H1 (cell line): ENCODE data around the gene SIN3B. TPM values are rescaled to one million over a fixed set of nuclear protein-coding genes. Genes with fewer than 3 reads are reported as not detected.

Experiments used
- CTCF ChIA-PET: fragments of 300-600 bp; sonication (Branson Sonifier 250); formaldehyde crosslinking; loops from one replicate; lab custom pipeline; 2021; ENCODE audit not compliant: partially characterized antibody; lab: Charles Lee
- POLR2A ChIA-PET: fragments of 300-600 bp; sonication (Branson Sonifier 250); formaldehyde crosslinking; loops from one replicate; lab custom pipeline; 2021; ENCODE audit warnings: inconsistent platforms; ENCODE audit not compliant: partially characterized antibody; lab: Charles Lee
- DNase-seq, 2 experiments: peaks; one replicate each; pipeline versions ENCODE4 v3.0.0 to v3.0.0-alpha.2; 2010 to 2022; ENCODE audit warnings: low spot score in 2 of 2, low read depth in 1 of 2, mixed read lengths in 1 of 2
- FAIRE-seq: peaks from 2 replicates; lab custom pipeline; 2011; peaks lifted over from hg19 to GRCh38; lab: Jason Lieb, UNC
- H2AFZ ChIP-seq: 2 replicates; pipeline ENCODE4 v1.8.1; 2012; ENCODE audit warnings: low read length, inconsistent platforms
- H2AK5ac ChIP-seq: 2 replicates; pipeline ENCODE4 v1.6.1; 2013; ENCODE audit warnings: low read depth, low read length
- H2BK120ac ChIP-seq: replicated peaks from 2 replicates; pipeline ENCODE3; 2013; ENCODE audit warnings: low read depth, low read length, inconsistent platforms
- H2BK12ac ChIP-seq: 2 replicates; pipeline ENCODE4 v1.6.1; 2013; ENCODE audit warnings: low read depth, low read length
- H2BK15ac ChIP-seq: 2 replicates; pipeline ENCODE4 v1.6.1; 2013; ENCODE audit warnings: low read length
- H2BK20ac ChIP-seq: 2 replicates; pipeline ENCODE4 v1.6.1; 2013; ENCODE audit warnings: low read length
- H2BK5ac ChIP-seq: 2 replicates; pipeline ENCODE4 v1.6.1; 2013; ENCODE audit warnings: low read depth, low read length
- H3K14ac ChIP-seq: 2 replicates; pipeline ENCODE4 v1.6.1; 2013; ENCODE audit warnings: inconsistent platforms; ENCODE audit not compliant: insufficient read length
- H3K18ac ChIP-seq: 2 replicates; pipeline ENCODE4 v1.6.1; 2013; ENCODE audit warnings: low read length; ENCODE audit errors: extremely low read depth
- H3K23ac ChIP-seq: 2 replicates; pipeline ENCODE4 v1.6.1; 2013; ENCODE audit warnings: inconsistent platforms; ENCODE audit not compliant: insufficient read length
- H3K23me2 ChIP-seq: 2 replicates; pipeline ENCODE4 v1.6.1; 2013; ENCODE audit warnings: low read depth, low read length
- H3K27ac ChIP-seq: 2 replicates; pipeline ENCODE4 v1.6.1; 2011; ENCODE audit warnings: low read depth, low read length, inconsistent platforms
- H3K27me3 ChIP-seq, 4 experiments: replicated peaks in 1 of 4; 1 replicate in 1 of 4; 2 replicates in 3 of 4; pipeline versions ENCODE4 v1.6.1 to v1.8.1; 2011 to 2013; ENCODE audit warnings: low read length in 3 of 4, mild to moderate bottlenecking in 3 of 4, inconsistent platforms in 2 of 4, mixed read lengths in 2 of 4, moderate library complexity in 1 of 4; ENCODE audit not compliant: control insufficient read depth in 3 of 4, insufficient read depth in 3 of 4; ENCODE audit errors: extremely low read depth in 1 of 4
- H3K36me3 ChIP-seq, 4 experiments: 2 replicates each; pipeline versions ENCODE4 v1.6.1 to v1.8.1; 2011 to 2013; ENCODE audit warnings: mild to moderate bottlenecking in 4 of 4, low read length in 3 of 4, moderate library complexity in 2 of 4, control low read depth in 1 of 4, inconsistent platforms in 1 of 4; ENCODE audit not compliant: insufficient read depth in 4 of 4, control insufficient read depth in 2 of 4
- H3K4ac ChIP-seq: replicated peaks from 2 replicates; pipeline ENCODE3; 2013; ENCODE audit warnings: low read length, low read depth, mixed read lengths, inconsistent platforms; ENCODE audit not compliant: insufficient read length
- H3K4me1 ChIP-seq, 4 experiments: replicated peaks in 1 of 4; 1 replicate in 1 of 4; 2 replicates in 3 of 4; pipeline versions ENCODE4 v1.6.1 to v1.8.1; 2011 to 2013; ENCODE audit warnings: low read length in 3 of 4, inconsistent platforms in 2 of 4, mixed read lengths in 1 of 4; ENCODE audit not compliant: insufficient read depth in 4 of 4, control insufficient read depth in 3 of 4
- H3K4me2 ChIP-seq, 2 experiments: 2 replicates each; pipeline versions ENCODE4 v1.6.1 to v1.8.1; 2011 to 2013; ENCODE audit warnings: low read depth in 2 of 2, low read length in 2 of 2, control low read depth in 1 of 2, inconsistent platforms in 1 of 2, mild to moderate bottlenecking in 1 of 2; ENCODE audit not compliant: insufficient read depth in 1 of 2
- H3K4me3 ChIP-seq, 4 experiments: fragments of 200-600, 300-600 bp in 1 of 4; sonication (generic), shearing (Covaris generic), sonication (Bioruptor Twin) in 1 of 4; 2 replicates each; pipeline versions ENCODE4 v1.5.1 to v1.8.1; 2011 to 2016; ENCODE audit warnings: low read length in 4 of 4, low read depth in 3 of 4, control low read depth in 2 of 4, inconsistent platforms in 2 of 4, mild to moderate bottlenecking in 2 of 4, mixed read lengths in 1 of 4, moderate library complexity in 1 of 4; ENCODE audit not compliant: insufficient read depth in 2 of 4; ENCODE audit errors: extremely low read depth in 1 of 4
- H3K56ac ChIP-seq: replicated peaks from 2 replicates; pipeline ENCODE3; 2013; ENCODE audit warnings: low read depth, mild to moderate bottlenecking, mixed read lengths, low read length, inconsistent platforms; ENCODE audit not compliant: insufficient read length
- H3K79me1 ChIP-seq: 2 replicates; pipeline ENCODE4 v1.6.1; 2013; ENCODE audit warnings: low read depth, low read length, control low read depth
- H3K79me2 ChIP-seq, 2 experiments: 2 replicates each; pipeline versions ENCODE4 v1.6.1 to v1.8.1; 2012 to 2013; ENCODE audit warnings: low read length in 2 of 2, mild to moderate bottlenecking in 2 of 2, inconsistent platforms in 1 of 2; ENCODE audit not compliant: insufficient read depth in 2 of 2, control insufficient read depth in 1 of 2
- H3K9ac ChIP-seq, 4 experiments: replicated peaks in 1 of 4; 1 replicate in 1 of 4; 2 replicates in 3 of 4; pipeline versions ENCODE4 v1.6.1 to v1.8.1; 2011 to 2013; ENCODE audit warnings: low read depth in 3 of 4, low read length in 3 of 4, control low read depth in 2 of 4, mild to moderate bottlenecking in 2 of 4, moderate library complexity in 2 of 4, inconsistent platforms in 1 of 4; ENCODE audit errors: extremely low read depth in 1 of 4
- H3K9me3 ChIP-seq, 2 experiments: 2 replicates each; pipeline versions ENCODE4 v1.6.1 to v1.8.1; 2012 to 2013; ENCODE audit warnings: mild to moderate bottlenecking in 2 of 2, moderate library complexity in 2 of 2, control low read depth in 1 of 2, inconsistent platforms in 1 of 2, low read depth in 1 of 2, low read length in 1 of 2, mixed read lengths in 1 of 2; ENCODE audit not compliant: insufficient read depth in 2 of 2
- H4K20me1 ChIP-seq, 2 experiments: replicated peaks in 1 of 2; 2 replicates each; pipeline versions ENCODE3 to v1.8.1; 2011 to 2013; ENCODE audit warnings: inconsistent platforms in 2 of 2, low read length in 2 of 2, mild to moderate bottlenecking in 1 of 2; ENCODE audit not compliant: insufficient read depth in 2 of 2, control insufficient read depth in 1 of 2
- H4K5ac ChIP-seq: 2 replicates; pipeline ENCODE4 v1.6.1; 2013; ENCODE audit warnings: low read length, low read depth, mixed read lengths, inconsistent platforms; ENCODE audit not compliant: insufficient read length
- H4K8ac ChIP-seq: 2 replicates; pipeline ENCODE4 v1.8.0; 2013; ENCODE audit warnings: mild to moderate bottlenecking, moderate library complexity, low read length, inconsistent platforms; ENCODE audit not compliant: insufficient read depth; ENCODE audit errors: extremely low read depth
- H4K91ac ChIP-seq: replicated peaks from 2 replicates; pipeline ENCODE3; 2013; ENCODE audit warnings: low read length, mixed read lengths, inconsistent platforms; ENCODE audit not compliant: insufficient read length
- CEBPB ChIP-seq: IDR thresholded peaks from 2 replicates; pipeline ENCODE4 v1.6.1; 2012; ENCODE audit warnings: low read depth, low read length
- GTF2F1 ChIP-seq: IDR thresholded peaks from 2 replicates; pipeline ENCODE4 v1.6.1; 2012; ENCODE audit warnings: low read depth, low read length, improper control_type of control experiment, borderline replicate concordance
- HDAC6 ChIP-seq: IDR thresholded peaks from one replicate; pipeline ENCODE4 v1.7.1; 2012; ENCODE audit warnings: low read depth, mild to moderate bottlenecking, inconsistent platforms, low read length, moderate library complexity
- KDM5A ChIP-seq: fragments of 200-600 bp; IDR thresholded peaks from 2 replicates; pipeline ENCODE4 v1.7.1; 2012; ENCODE audit warnings: mild to moderate bottlenecking, low read length, inconsistent platforms, mixed read lengths
- PHF8 ChIP-seq: fragments of 200-600 bp; sonication (generic); conservative IDR thresholded peaks from 2 replicates; pipeline ENCODE4 v1.7.1; 2012; ENCODE audit warnings: low read depth, mild to moderate bottlenecking, inconsistent platforms, low read length, moderate library complexity
- POLR2A ChIP-seq, 2 experiments: IDR thresholded peaks; 1 replicate in 1 of 2; 2 replicates in 1 of 2; pipeline ENCODE4 v1.6.1; 2011; ENCODE audit warnings: low read depth in 2 of 2, low read length in 2 of 2, mild to moderate bottlenecking in 2 of 2; ENCODE audit errors: control extremely low read depth in 1 of 2
- POLR2AphosphoS5 ChIP-seq: IDR thresholded peaks from 2 replicates; pipeline ENCODE4 v1.6.1; 2011; ENCODE audit warnings: low read depth, low read length
- SP2 ChIP-seq: IDR thresholded peaks from 2 replicates; pipeline ENCODE4 v1.6.1; 2012; ENCODE audit warnings: mild to moderate bottlenecking, low read length, inconsistent platforms
- TAF1 ChIP-seq: IDR thresholded peaks from 2 replicates; pipeline ENCODE4 v1.6.1; 2011; ENCODE audit warnings: mild to moderate bottlenecking, low read depth, low read length
- TBP ChIP-seq: IDR thresholded peaks from 2 replicates; pipeline ENCODE4 v1.6.1; 2011; ENCODE audit warnings: low read depth, low read length, improper control_type of control experiment
- WGBS, 2 experiments: shearing (Covaris generic) in 1 of 2; methylation state at CpG; one replicate each; pipeline versions ENCODE4 v1.1.6 to v1.1.7; 2013 to 2015; ENCODE audit warnings: low lambda C conversion rate in 2 of 2, mixed read lengths in 2 of 2, inconsistent platforms in 1 of 2, low coverage in 1 of 2, missing lambda C conversion rate in 1 of 2; ENCODE audit not compliant: insufficient replicate concordance in 2 of 2, insufficient coverage in 1 of 2, insufficient read length in 1 of 2; ENCODE audit errors: extremely low coverage in 1 of 2, missing lambda C conversion rate in 1 of 2; 5-methylcytosine and 5-hydroxymethylcytosine counted together
- polyA plus RNA-seq, 7 experiments: library from polyadenylated mRNA; depleted of rRNA in 3 of 7; stranded (reverse) in 5 of 7; unstranded in 2 of 7; fragments of >200 nt in 5 of 7; fragments of 200-250 nt in 2 of 7; gene quantifications; 1 replicate in 5 of 7; 2 replicates in 1 of 7; 4 replicates in 1 of 7; pipeline versions ENCODE4 v1.2.1 to v1.2.3, GENCODE V29; 2011 to 2013; ENCODE audit warnings: missing spikeins in 2 of 7, mixed read lengths in 2 of 7
- total RNA-seq: library from RNA; stranded (reverse); fragmentation: NEBNext Ultra II Directional; extraction: Animal tissue kit (Norgen Biotek cat#: 25700); gene quantifications from 2 replicates; pipeline ENCODE4 v1.2.1, GENCODE V29; 2021

The SIN3B gene
- total and polyA plus RNA-seq, 2 of the 8 experiments (the other 6 are each of a cell fraction or from before 2014, with no cell fraction given), result 29.5 to 71.1 TPM

DNA sequence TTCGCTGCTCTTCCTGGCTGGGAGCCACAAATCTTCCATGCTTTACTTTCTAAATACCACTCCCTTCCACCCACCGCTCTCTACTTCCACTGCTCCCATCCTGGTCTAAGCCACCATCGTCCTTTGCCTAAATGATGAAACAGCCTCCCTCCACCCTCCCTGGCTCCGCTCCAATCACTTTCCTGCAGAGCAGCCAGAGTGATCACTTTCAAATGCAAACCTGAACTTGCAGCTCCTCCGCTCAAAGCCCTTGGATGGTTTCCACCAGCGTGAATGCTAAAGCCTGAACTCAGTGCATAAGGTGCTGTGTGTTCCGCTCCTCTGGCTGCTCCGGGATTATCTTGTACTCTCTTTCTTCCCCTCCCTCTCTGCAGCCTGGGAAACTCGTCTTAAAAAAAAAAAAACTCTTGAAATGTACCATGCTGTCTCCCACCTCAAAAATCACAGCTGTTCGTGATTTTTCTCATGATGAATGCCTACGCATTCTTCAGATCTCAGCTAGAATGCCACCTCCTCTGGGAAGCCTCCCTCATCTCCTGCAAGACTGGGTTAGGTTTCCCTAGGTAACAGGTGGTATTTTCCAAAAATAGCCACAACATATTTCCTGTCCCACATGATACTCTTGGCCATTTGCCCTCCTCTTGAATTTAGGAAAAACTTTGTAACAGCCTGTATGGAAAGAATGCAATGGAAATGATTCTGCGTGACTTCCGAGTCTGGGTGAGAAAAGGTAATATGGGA is 3.7 kb upstream of the SIN3B start:
- H2BK5ac ChIP-seq, result peak overlapping the region; percentile 92; the same call in 1 of the 2 replicates
- DNase-seq, result peak in 1 of 2 experiments; percentile 54
- POLR2A ChIA-PET, result interaction anchor here (0.6 to 2.2 kb wide), 18 partner anchors 8 to 441 kb away, joined by 3 to 9 read pairs (median 4); partner anchors contain the start of gene TMEM38A
- peaks cover 4 to 17% (median 10%) of the 10 kb centered on the region in 4 experiments for H3K4me1 ChIP-seq
- peak overlapping the region; percentile 95; the same call in 1 of the 2 replicates for H2BK20ac ChIP-seq
- H3K27me3 ChIP-seq, result no peaks in the 10 kb centered on the region
- no peaks in the 10 kb centered on the region for H3K36me3 ChIP-seq
- H4K20me1 ChIP-seq, result no peaks in the 10 kb centered on the region
- H3K9ac ChIP-seq, result peak overlapping the region in 1 of 4 experiments; percentile 55; a peak in 2 of 7 replicates
- no peaks in the 10 kb centered on the region; the same call in 1 of the 2 replicates for H3K79me1 ChIP-seq
- no peak overlapping the region for H4K8ac ChIP-seq
- peak overlapping the region; percentile 24 for H2BK120ac ChIP-seq
- H3K4me3 ChIP-seq, result peak overlapping the region; percentile 0 to 41 (median 20); a peak in 5 of 8 replicates
- H3K18ac ChIP-seq, result peak overlapping the region; percentile 93
- H4K91ac ChIP-seq, result peak overlapping the region; percentile 4
- peak; percentile 19 for FAIRE-seq
- H3K56ac ChIP-seq, result no peak overlapping the region
- H4K5ac ChIP-seq, result no peak overlapping the region
- WGBS, 2 experiments, result 30% methylated on average over 13 of the region's 13 CpGs; no CpG with 5 or more reads in 1 of the 2 experiments
- peak overlapping the region; percentile 97 for H2BK12ac ChIP-seq
- 0 out of 2 replicates have a peak overlapping the region, but pooled peaks have one; percentile 29 for H2BK15ac ChIP-seq
- peak; percentile 63; the same call in 1 of the 2 replicates for TF ChIP-seq POLR2AphosphoS5
- TF ChIP-seq CEBPB, result peak; percentile 60
- TF ChIP-seq HDAC6, result no peak
- peak; percentile 64; the same call in 1 of the 2 replicates for TF ChIP-seq TAF1
- 0 out of 3 replicates have a peak, but pooled peaks of 1 of the 2 experiments have one; percentile 58 for TF ChIP-seq POLR2A (IDR thresholded peaks at IDR 0.05; ENCODE audit: control extremely low read depth in 1 of 2, low read depth in 2 of 2, low read length in 2 of 2)
- 0 out of 2 replicates have a peak, but pooled peaks have one; percentile 28 for TF ChIP-seq GTF2F1
- TF ChIP-seq KDM5A, result no peak
- peak; percentile 73 for TF ChIP-seq TBP
- TF ChIP-seq PHF8, result 0 out of 2 replicates have a peak, but pooled peaks have one; percentile 23
- TF ChIP-seq SP2, result no peak
- H3K79me2 ChIP-seq, result peaks cover 0 to 9% of the 10 kb centered on the region in 2 experiments; a peak in 2 of 4 replicates
- H3K9me3 ChIP-seq, result no peaks in the 10 kb centered on the region
- H3K23ac ChIP-seq, result no peak overlapping the region
- H3K4ac ChIP-seq, result no peak overlapping the region
- CTCF ChIA-PET, result interaction anchor here (0.6 to 1.1 kb wide), 4 partner anchors 23 to 599 kb away, joined by 3 to 5 read pairs (median 3); no protein-coding TSS in a partner anchor
- no peak overlapping the region; the same call in 1 of the 2 replicates for H2AK5ac ChIP-seq
- H3K23me2 ChIP-seq, result peaks cover 5% of the 10 kb centered on the region; the same call in 1 of the 2 replicates
- peak overlapping the region; percentile 61 to 81 for H3K4me2 ChIP-seq
- H3K27ac ChIP-seq, result peak overlapping the region; percentile 25; the same call in 1 of the 2 replicates
- no peak overlapping the region for H3K14ac ChIP-seq
- H2AFZ ChIP-seq, result peak overlapping the region; percentile 51; the same call in 1 of the 2 replicates
